Esophagus muscularis mucosa (tissue), 4 donors: ENCODE results near the gene FGD2.

Experiments used
- EP300 ChIP-seq: sonication (generic); formaldehyde crosslinking; IDR thresholded peaks from one replicate; pipeline ENCODE4 v1.6.1; 2017; ENCODE audit warnings: antibody characterized with exemption
- POLR2A ChIP-seq: fragments of 450-650 bp; IDR thresholded peaks from one replicate; pipeline ENCODE4 v1.6.1; 2017; ENCODE audit warnings: antibody characterized with exemption, moderate library complexity, mild to moderate bottlenecking, low read depth
- TF ChIP-seq, protein P1 (sequence below), 3 experiments: fragments of 200-600 bp in 2 of 3; fragments of 450-650 bp in 1 of 3; sonication (generic) in 2 of 3; IDR thresholded peaks; one replicate each; pipeline ENCODE4 v1.5.1; 2017 to 2019; ENCODE audit warnings: antibody characterized with exemption in 3 of 3, mild to moderate bottlenecking in 2 of 3, moderate library complexity in 1 of 3

DNA sequence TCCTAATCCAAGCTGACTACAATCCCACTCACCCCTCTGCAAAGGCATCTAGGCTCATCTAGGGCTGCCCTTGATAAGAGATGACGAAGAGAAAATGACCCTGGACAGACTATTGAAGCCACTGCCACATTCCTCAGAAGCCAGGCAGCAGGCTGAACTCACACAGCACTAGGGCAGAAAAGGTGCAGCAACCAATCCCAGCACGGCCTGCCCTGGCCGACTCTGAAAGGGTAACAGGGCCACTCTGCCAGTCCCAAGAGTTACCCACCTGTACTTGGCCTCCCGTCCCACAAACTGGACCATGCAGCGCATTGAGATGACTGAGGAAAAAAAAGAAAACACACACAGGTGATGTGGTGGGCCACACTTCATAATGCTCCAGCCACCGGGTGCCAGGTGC, 28.5 kb upstream of the FGD2 start:
- TF ChIP-seq POLR2A (no peak), EP300 (no peak)
- TF ChIP-seq, protein P1, sequence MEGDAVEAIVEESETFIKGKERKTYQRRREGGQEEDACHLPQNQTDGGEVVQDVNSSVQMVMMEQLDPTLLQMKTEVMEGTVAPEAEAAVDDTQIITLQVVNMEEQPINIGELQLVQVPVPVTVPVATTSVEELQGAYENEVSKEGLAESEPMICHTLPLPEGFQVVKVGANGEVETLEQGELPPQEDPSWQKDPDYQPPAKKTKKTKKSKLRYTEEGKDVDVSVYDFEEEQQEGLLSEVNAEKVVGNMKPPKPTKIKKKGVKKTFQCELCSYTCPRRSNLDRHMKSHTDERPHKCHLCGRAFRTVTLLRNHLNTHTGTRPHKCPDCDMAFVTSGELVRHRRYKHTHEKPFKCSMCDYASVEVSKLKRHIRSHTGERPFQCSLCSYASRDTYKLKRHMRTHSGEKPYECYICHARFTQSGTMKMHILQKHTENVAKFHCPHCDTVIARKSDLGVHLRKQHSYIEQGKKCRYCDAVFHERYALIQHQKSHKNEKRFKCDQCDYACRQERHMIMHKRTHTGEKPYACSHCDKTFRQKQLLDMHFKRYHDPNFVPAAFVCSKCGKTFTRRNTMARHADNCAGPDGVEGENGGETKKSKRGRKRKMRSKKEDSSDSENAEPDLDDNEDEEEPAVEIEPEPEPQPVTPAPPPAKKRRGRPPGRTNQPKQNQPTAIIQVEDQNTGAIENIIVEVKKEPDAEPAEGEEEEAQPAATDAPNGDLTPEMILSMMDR (IDR thresholded peaks at IDR 0.05): no peak
